HEK293 (cell line): ENCODE data around the gene DPH7.

Experiments
- CTCF ChIA-PET: fragments of 350-600 bp; formaldehyde crosslinking; extraction: SDS; loops from one replicate; lab custom pipeline; 2021; ENCODE audit warnings: antibody characterized with exemption; lab: Yijun Ruan, JAX
- POLR2A ChIA-PET: fragments of 300-600 bp; formaldehyde crosslinking; extraction: SDS; loops from one replicate; lab custom pipeline; 2020; ENCODE audit warnings: antibody characterized with exemption, inconsistent platforms; lab: Yijun Ruan, JAX
- H3K27ac ChIP-seq: fragments of 200-500 bp; sonication (Bioruptor generic); 2 replicates; pipeline ENCODE4 v1.5.1; 2014; ENCODE audit warnings: low read depth, low read length, control low read depth, inconsistent platforms; ENCODE audit errors: extremely low read depth
- H3K36me3 ChIP-seq, 2 experiments: fragments of 200-500 bp in 1 of 2; sonication (Bioruptor generic) in 1 of 2; 1 replicate in 1 of 2; 2 replicates in 1 of 2; pipeline ENCODE4 v1.5.1; 2014 to 2017; ENCODE audit warnings: inconsistent platforms in 2 of 2, low read length in 2 of 2; ENCODE audit not compliant: control insufficient read depth in 2 of 2, insufficient read depth in 1 of 2
- H3K4me1 ChIP-seq: fragments of 200-500 bp; sonication (Bioruptor generic); 2 replicates; pipeline ENCODE4 v1.5.1; 2014; ENCODE audit warnings: mild to moderate bottlenecking, low read length, inconsistent platforms; ENCODE audit not compliant: control insufficient read depth, insufficient read depth
- H3K4me3 ChIP-seq: 2 replicates; pipeline ENCODE4 v1.5.1; 2011; ENCODE audit warnings: low read depth, mild to moderate bottlenecking, control low read depth, low read length, moderate library complexity
- H3K9me3 ChIP-seq: fragments of 200-500 bp; sonication (Bioruptor generic); 2 replicates; pipeline ENCODE4 v1.5.1; 2014; ENCODE audit warnings: low read depth, low read length, inconsistent platforms; ENCODE audit not compliant: control insufficient read depth, insufficient read depth
- ELK4 ChIP-seq: IDR thresholded peaks from 2 replicates; pipeline ENCODE4 v1.6.1; 2011; ENCODE audit warnings: mild to moderate bottlenecking, low read depth, low read length, borderline replicate concordance
- HOXD13 ChIP-seq: sonication (generic); formaldehyde crosslinking; IDR thresholded peaks from 2 replicates; pipeline ENCODE4 v1.8.0; 2022; ENCODE audit warnings: missing genetic modification reagents, borderline replicate concordance
- KLF9 ChIP-seq: fragments of 450-650 bp; formaldehyde crosslinking; IDR thresholded peaks from 2 replicates; pipeline ENCODE4 v1.5.1; 2016; ENCODE audit warnings: missing biosample characterization, missing genetic modification characterization, low read depth
- SETDB1 ChIP-seq: IDR thresholded peaks from one replicate; pipeline ENCODE4 v1.6.1; 2017; ENCODE audit warnings: mild to moderate bottlenecking, low read length, moderate library complexity, mixed read lengths; ENCODE audit not compliant: insufficient read length
- ZBTB49 ChIP-seq: fragments of 450-650 bp; formaldehyde crosslinking; IDR thresholded peaks from 2 replicates; pipeline ENCODE4 v1.5.1; 2016; ENCODE audit warnings: missing biosample characterization, missing genetic modification characterization, low read depth
- ZIC2 ChIP-seq: fragments of 450-650 bp; formaldehyde crosslinking; IDR thresholded peaks from 2 replicates; pipeline ENCODE4 v1.5.1; 2016; ENCODE audit warnings: missing biosample characterization, missing genetic modification characterization
- ZNF174 ChIP-seq: fragments of 450-650 bp; formaldehyde crosslinking; IDR thresholded peaks from 2 replicates; pipeline ENCODE4 v1.5.0; 2017; ENCODE audit warnings: missing biosample characterization, mild to moderate bottlenecking, missing genetic modification characterization
- ZNF341 ChIP-seq: fragments of 450-650 bp; formaldehyde crosslinking; IDR thresholded peaks from 2 replicates; pipeline ENCODE4; 2016; ENCODE audit warnings: low read depth, missing biosample characterization, missing genetic modification characterization
- ZNF561 ChIP-seq: fragments of 450-650 bp; IDR thresholded peaks from 2 replicates; pipeline ENCODE4 v1.5.1; 2018; ENCODE audit warnings: missing biosample characterization, missing genetic modification characterization, borderline replicate concordance
- ZNF76 ChIP-seq: fragments of 450-650 bp; formaldehyde crosslinking; IDR thresholded peaks from 2 replicates; pipeline ENCODE4; 2016; ENCODE audit warnings: low read depth, missing biosample characterization, missing genetic modification characterization, borderline replicate concordance
- ZNF792 ChIP-seq: fragments of 450-650 bp; formaldehyde crosslinking; IDR thresholded peaks from 2 replicates; pipeline ENCODE4 v1.5.1; 2016; ENCODE audit warnings: missing biosample characterization, missing genetic modification characterization
- ZNF837 ChIP-seq: fragments of 450-650 bp; formaldehyde crosslinking; IDR thresholded peaks from 2 replicates; pipeline ENCODE4 v1.5.1; 2016; ENCODE audit warnings: missing biosample characterization, missing genetic modification characterization

The DPH7 gene

GRCh38 chr9:137588891-137589290 is 10.2 kb upstream of the DPH7 start:
- ChIA-PET POLR2A (interaction anchor here (0.7 to 4.2 kb wide), 5 partner anchors 10 to 38 kb away, joined by 3 to 24 read pairs (median 9); partner anchors contain the start of genes ARRDC1, DPH7, EHMT1 and PNPLA7), CTCF (interaction anchor here (0.6 to 2.6 kb wide), 5 partner anchors 10 to 614 kb away, joined by 3 to 24 read pairs (median 3); partner anchors contain the start of gene DPH7)
- H3K27ac ChIP-seq = no peak overlapping the region
- TF ChIP-seq ZNF341 (tag by site-specific recombination) (peak; percentile 65), ZBTB49 (tag by site-specific recombination) (no peak), HOXD13 (CRISPR knock-in tag) (no peak), ELK4 (no peak), ZNF174 (tag by site-specific recombination) (no peak)
- no peaks in the 10 kb centered on the region for H3K9me3 ChIP-seq
- peaks cover 2% of the 10 kb centered on the region; the same call in 1 of the 2 replicates for H3K4me1 ChIP-seq
- H3K36me3 ChIP-seq = peaks cover 11 to 55% of the 10 kb centered on the region in 2 experiments; a peak in 2 of 3 replicates
- H3K4me3 ChIP-seq = peak overlapping the region; percentile 69; the same call in 1 of the 2 replicates

- Histone ChIP-seq H3K4me3 (no peak overlapping the region), H3K36me3 (peaks cover 11 to 61% of the 10 kb centered on the region in 2 experiments; a peak in 2 of 3 replicates), H3K27ac (no peak overlapping the region), H3K4me1 (peaks cover 2% of the 10 kb centered on the region; the same call in 1 of the 2 replicates), H3K9me3 (no peaks in the 10 kb centered on the region)
- CTCF ChIA-PET = interaction anchor here (0.6 to 2.6 kb wide), 4 partner anchors 10 to 613 kb away, joined by 3 to 24 read pairs (median 4); partner anchors contain the start of gene DPH7
- no peak for TF ChIP-seq SETDB1
- POLR2A ChIA-PET = interaction anchor here (0.7 to 4.2 kb wide), 4 partner anchors 9 to 38 kb away, joined by 3 to 24 read pairs (median 12); partner anchors contain the start of genes ARRDC1, DPH7, EHMT1 and PNPLA7
Measured at GRCh38 chr9:137588311-137588710, 9.6 kb upstream of the DPH7 start.

- no peak overlapping the region for H3K27ac ChIP-seq
- ChIA-PET CTCF (interaction anchor here (2.6 kb wide), 1 partner anchor 8 kb away, joined by 24 read pairs; the partner anchor contains the start of gene DPH7), POLR2A (interaction anchor here (2.4 kb wide), 1 partner anchor 8 kb away, joined by 15 read pairs; the partner anchor contains the start of gene DPH7)
- no peak overlapping the region for H3K4me3 ChIP-seq
- peaks cover 11 to 75% of the 10 kb centered on the region in 2 experiments; a peak in 2 of 3 replicates for H3K36me3 ChIP-seq
- TF ChIP-seq ZNF792 (tag by site-specific recombination) (no peak), ZNF837 (no peak), KLF9 (tag by site-specific recombination) (peak; percentile 42; the same call in 1 of the 2 replicates), ZNF561 (tag by site-specific recombination) (no peak)
- no peaks in the 10 kb centered on the region for H3K9me3 ChIP-seq
- H3K4me1 ChIP-seq = peaks cover 2% of the 10 kb centered on the region; the same call in 1 of the 2 replicates
Measured at GRCh38 chr9:137586854-137587253, 8.1 kb upstream of the DPH7 start.

- no peak overlapping the region for H3K4me3 ChIP-seq
- CTCF ChIA-PET = no interaction called here
- TF ChIP-seq ZNF76 (tag by site-specific recombination) = no peak
- TF ChIP-seq ZIC2 (tag by site-specific recombination) = peak; percentile 76
- TF ChIP-seq, all 188 proteins: peak for 1
- Histone ChIP-seq H3K9me3 (no peaks in the 10 kb centered on the region), H3K36me3 (peaks cover 11 to 91% of the 10 kb centered on the region in 2 experiments; a peak in 2 of 3 replicates), H3K27ac (no peak overlapping the region), H3K4me1 (peaks cover 2% of the 10 kb centered on the region; the same call in 1 of the 2 replicates)
- POLR2A ChIA-PET = interaction anchor here (1.3 to 1.6 kb wide), 2 partner anchors 21 to 35 kb away, joined by 4 to 5 read pairs; partner anchors contain the start of genes ARRDC1 and EHMT1
Measured at GRCh38 chr9:137583957-137584356, 5.2 kb upstream of the DPH7 start.
